ENCODE data around the gene DDA1.

DNA sequence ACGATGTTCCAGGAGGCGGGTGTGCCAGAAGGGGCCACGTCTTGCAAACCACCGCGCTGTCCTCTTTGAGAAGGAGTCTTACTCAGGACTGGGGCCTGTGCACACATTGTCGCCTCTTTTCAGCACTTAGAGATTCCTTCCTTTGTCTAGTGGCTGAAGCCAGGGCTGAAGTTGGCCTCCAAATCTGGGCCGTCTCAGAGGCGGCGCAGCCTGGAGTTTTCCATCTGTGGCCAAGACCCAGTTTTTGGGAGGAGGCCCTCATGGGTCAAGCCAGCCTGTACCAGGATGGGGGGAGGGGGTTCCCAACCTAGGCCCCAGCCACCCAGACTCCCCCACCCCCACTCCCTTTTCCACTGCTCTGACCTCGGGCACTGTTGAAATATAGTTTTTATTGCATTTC lies 13.5 kb downstream of the DDA1 start:
- TF ChIP-seq, protein P1, sequence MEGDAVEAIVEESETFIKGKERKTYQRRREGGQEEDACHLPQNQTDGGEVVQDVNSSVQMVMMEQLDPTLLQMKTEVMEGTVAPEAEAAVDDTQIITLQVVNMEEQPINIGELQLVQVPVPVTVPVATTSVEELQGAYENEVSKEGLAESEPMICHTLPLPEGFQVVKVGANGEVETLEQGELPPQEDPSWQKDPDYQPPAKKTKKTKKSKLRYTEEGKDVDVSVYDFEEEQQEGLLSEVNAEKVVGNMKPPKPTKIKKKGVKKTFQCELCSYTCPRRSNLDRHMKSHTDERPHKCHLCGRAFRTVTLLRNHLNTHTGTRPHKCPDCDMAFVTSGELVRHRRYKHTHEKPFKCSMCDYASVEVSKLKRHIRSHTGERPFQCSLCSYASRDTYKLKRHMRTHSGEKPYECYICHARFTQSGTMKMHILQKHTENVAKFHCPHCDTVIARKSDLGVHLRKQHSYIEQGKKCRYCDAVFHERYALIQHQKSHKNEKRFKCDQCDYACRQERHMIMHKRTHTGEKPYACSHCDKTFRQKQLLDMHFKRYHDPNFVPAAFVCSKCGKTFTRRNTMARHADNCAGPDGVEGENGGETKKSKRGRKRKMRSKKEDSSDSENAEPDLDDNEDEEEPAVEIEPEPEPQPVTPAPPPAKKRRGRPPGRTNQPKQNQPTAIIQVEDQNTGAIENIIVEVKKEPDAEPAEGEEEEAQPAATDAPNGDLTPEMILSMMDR (IDR thresholded peaks at IDR 0.05) = no peak
- TF ChIP-seq POLR2AphosphoS5 (IDR thresholded peaks at IDR 0.05) (no peak), EP300 (IDR thresholded peaks at IDR 0.05) (no peak)
